WTC11 (cell line): ENCODE data around the gene ENPP7.

Experiments used
- CREB1 ChIP-seq: sonication (generic); formaldehyde crosslinking; IDR thresholded peaks from 2 replicates; pipeline ENCODE4 v1.8.0; 2023; ENCODE audit warnings: mild to moderate bottlenecking, missing genetic modification reagents
- ERG ChIP-seq: fragments of 250-450 bp; sonication (Bioruptor Pico); IDR thresholded peaks from 2 replicates; pipeline ENCODE4 v1.8.0; 2021; ENCODE audit warnings: mild to moderate bottlenecking
- ETV6 ChIP-seq: sonication (generic); formaldehyde crosslinking; IDR thresholded peaks from 2 replicates; pipeline ENCODE4 v1.8.1; 2022; ENCODE audit warnings: mild to moderate bottlenecking, missing genetic modification reagents
- FOXJ3 ChIP-seq: sonication (generic); formaldehyde crosslinking; IDR thresholded peaks from 2 replicates; pipeline ENCODE4 v1.9.0; 2021; ENCODE audit warnings: missing genetic modification reagents, mild to moderate bottlenecking, borderline replicate concordance
- HMGXB4 ChIP-seq: sonication (generic); formaldehyde crosslinking; IDR thresholded peaks from 2 replicates; pipeline ENCODE4 v1.8.1; 2023; ENCODE audit warnings: mild to moderate bottlenecking, moderate library complexity, missing genetic modification reagents
- JAZF1 ChIP-seq: fragments of 250-450 bp; sonication (Bioruptor Pico); IDR thresholded peaks from 2 replicates; pipeline ENCODE4 v1.9.0; 2021; ENCODE audit warnings: moderate library complexity, mild to moderate bottlenecking, inconsistent platforms
- NFYB ChIP-seq: sonication (generic); formaldehyde crosslinking; conservative IDR thresholded peaks from 2 replicates; pipeline ENCODE4 v1.8.0; 2022; ENCODE audit warnings: low read depth, missing genetic modification reagents
- SMAD3 ChIP-seq: sonication (generic); formaldehyde crosslinking; IDR thresholded peaks from 2 replicates; pipeline ENCODE4 v1.8.0; 2022; ENCODE audit warnings: missing genetic modification reagents, mild to moderate bottlenecking, borderline replicate concordance
- SP1 ChIP-seq: sonication (generic); formaldehyde crosslinking; conservative IDR thresholded peaks from 2 replicates; pipeline ENCODE4 v1.8.1; 2022; ENCODE audit warnings: missing genetic modification reagents
- ZNF263 ChIP-seq: sonication (generic); formaldehyde crosslinking; IDR thresholded peaks from 2 replicates; pipeline ENCODE4 v1.8.1; 2022; ENCODE audit warnings: low read depth, mild to moderate bottlenecking, moderate library complexity, missing genetic modification reagents
- TF ChIP-seq, protein P1 (sequence below): sonication (generic); formaldehyde crosslinking; IDR thresholded peaks from 2 replicates; pipeline ENCODE4 v1.8.1; 2023; ENCODE audit warnings: mild to moderate bottlenecking, missing genetic modification reagents, moderate library complexity
- TF ChIP-seq, protein P2 (sequence below): sonication (generic); formaldehyde crosslinking; IDR thresholded peaks from 2 replicates; pipeline ENCODE4 v1.8.0; 2022; ENCODE audit warnings: mild to moderate bottlenecking, missing genetic modification reagents
- TF ChIP-seq, protein P3 (sequence below): fragments of 200-600 bp; IDR thresholded peaks from 2 replicates; pipeline ENCODE4 v1.8.0; 2022; ENCODE audit warnings: antibody characterized with exemption
- TF ChIP-seq, protein P4 (sequence below): sonication (generic); formaldehyde crosslinking; conservative IDR thresholded peaks from 2 replicates; pipeline ENCODE4 v1.8.1; 2022; ENCODE audit warnings: mild to moderate bottlenecking, missing genetic modification reagents

DNA sequence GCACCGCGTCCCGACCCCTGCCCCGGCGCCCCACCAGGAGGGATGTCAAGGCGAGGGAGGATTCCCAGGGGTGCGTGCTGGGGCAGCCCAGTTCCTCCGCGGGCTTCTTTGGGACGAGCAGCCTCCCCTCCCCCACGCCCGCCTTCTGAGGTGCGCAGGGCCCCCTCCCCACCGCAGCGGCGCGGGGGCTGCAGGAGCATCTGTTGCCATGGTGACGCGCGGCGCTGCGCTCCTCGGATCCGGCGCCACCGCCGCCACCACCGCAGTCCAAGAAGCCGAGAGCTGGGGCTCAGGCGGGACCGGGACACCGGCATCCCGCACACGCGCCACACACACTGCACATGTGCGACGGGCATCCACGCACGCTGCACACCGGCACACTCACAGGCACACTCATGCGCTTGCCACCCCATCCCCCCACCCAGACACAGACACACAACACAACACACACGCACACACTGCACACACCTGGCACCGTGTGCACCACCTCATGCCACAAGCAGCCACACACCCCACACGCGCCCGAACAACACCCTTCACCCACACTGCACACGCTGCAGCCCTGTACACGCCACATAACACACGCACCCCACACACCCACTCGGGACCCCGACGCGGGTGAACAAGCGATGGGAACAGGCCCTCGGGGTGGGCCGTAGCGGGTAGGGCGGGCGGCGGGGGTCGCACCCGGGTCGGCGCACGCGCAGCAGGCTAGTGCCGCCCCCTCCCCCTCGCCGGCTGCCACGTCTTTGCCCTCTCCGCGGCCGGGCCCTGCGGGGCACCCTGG is 17.0 kb downstream of the ENPP7 start:
- TF ChIP-seq, protein P1, sequence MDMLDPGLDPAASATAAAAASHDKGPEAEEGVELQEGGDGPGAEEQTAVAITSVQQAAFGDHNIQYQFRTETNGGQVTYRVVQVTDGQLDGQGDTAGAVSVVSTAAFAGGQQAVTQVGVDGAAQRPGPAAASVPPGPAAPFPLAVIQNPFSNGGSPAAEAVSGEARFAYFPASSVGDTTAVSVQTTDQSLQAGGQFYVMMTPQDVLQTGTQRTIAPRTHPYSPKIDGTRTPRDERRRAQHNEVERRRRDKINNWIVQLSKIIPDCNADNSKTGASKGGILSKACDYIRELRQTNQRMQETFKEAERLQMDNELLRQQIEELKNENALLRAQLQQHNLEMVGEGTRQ (CRISPR knock-in tag) = no peak
- TF ChIP-seq SMAD3 (no peak), HMGXB4 (CRISPR knock-in tag) (no peak), ZNF263 (CRISPR knock-in tag) (no peak), NFYB (CRISPR knock-in tag) (no peak), FOXJ3 (no peak), ERG (CRISPR knock-in tag) (no peak), CREB1 (peak; percentile 51; the same call in 1 of the 2 replicates), JAZF1 (CRISPR knock-in tag) (no peak), ETV6 (CRISPR knock-in tag) (no peak), SP1 (CRISPR knock-in tag) (no peak)
- TF ChIP-seq, protein P2, sequence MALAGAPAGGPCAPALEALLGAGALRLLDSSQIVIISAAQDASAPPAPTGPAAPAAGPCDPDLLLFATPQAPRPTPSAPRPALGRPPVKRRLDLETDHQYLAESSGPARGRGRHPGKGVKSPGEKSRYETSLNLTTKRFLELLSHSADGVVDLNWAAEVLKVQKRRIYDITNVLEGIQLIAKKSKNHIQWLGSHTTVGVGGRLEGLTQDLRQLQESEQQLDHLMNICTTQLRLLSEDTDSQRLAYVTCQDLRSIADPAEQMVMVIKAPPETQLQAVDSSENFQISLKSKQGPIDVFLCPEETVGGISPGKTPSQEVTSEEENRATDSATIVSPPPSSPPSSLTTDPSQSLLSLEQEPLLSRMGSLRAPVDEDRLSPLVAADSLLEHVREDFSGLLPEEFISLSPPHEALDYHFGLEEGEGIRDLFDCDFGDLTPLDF = 0 out of 2 replicates have a peak, but pooled peaks have one; percentile 28
- TF ChIP-seq, protein P3, sequence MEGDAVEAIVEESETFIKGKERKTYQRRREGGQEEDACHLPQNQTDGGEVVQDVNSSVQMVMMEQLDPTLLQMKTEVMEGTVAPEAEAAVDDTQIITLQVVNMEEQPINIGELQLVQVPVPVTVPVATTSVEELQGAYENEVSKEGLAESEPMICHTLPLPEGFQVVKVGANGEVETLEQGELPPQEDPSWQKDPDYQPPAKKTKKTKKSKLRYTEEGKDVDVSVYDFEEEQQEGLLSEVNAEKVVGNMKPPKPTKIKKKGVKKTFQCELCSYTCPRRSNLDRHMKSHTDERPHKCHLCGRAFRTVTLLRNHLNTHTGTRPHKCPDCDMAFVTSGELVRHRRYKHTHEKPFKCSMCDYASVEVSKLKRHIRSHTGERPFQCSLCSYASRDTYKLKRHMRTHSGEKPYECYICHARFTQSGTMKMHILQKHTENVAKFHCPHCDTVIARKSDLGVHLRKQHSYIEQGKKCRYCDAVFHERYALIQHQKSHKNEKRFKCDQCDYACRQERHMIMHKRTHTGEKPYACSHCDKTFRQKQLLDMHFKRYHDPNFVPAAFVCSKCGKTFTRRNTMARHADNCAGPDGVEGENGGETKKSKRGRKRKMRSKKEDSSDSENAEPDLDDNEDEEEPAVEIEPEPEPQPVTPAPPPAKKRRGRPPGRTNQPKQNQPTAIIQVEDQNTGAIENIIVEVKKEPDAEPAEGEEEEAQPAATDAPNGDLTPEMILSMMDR = no peak
- TF ChIP-seq, protein P4, sequence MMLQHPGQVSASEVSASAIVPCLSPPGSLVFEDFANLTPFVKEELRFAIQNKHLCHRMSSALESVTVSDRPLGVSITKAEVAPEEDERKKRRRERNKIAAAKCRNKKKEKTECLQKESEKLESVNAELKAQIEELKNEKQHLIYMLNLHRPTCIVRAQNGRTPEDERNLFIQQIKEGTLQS = no peak
